ENCODE measurements around the gene NUF2. TPM values are rescaled to one million over a fixed set of nuclear protein-coding genes. Genes with fewer than 3 reads are reported as not detected.

Gene NUF2
- total RNA-seq, 1 donor from 2014 or later, result 1.2 TPM

DNA sequence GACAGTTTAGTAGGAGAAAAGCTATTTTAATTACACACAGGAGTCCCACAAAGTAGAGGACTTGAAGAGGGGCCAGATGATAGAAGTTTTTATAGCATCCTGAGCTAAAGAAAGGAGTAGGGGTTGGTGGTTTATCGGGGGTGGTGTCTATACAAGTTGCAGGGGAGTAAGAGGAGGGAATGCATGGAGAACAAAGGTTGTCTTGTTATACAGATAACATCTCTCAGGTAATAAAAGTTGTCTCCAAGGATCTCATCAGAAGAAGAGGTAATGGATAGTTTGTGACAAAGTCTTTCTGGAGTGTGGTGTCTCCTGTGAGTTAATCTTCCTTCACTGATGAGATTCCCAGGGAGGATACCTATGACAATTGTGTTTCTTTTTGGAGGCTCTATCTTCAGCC is 23.4 kb upstream of the NUF2 start:
- Mint-ChIP-seq H3K4me1 (no peaks in the 10 kb centered on the region), H3K27ac (no peak overlapping the region), H3K36me3 (ENCODE audit: low read depth) (peaks cover 27% of the 10 kb centered on the region), H3K4me3 (no peak overlapping the region), H3K27me3 (no peaks in the 10 kb centered on the region), H3K9me3 (no peaks in the 10 kb centered on the region)
- TF ChIP-seq, protein P1, sequence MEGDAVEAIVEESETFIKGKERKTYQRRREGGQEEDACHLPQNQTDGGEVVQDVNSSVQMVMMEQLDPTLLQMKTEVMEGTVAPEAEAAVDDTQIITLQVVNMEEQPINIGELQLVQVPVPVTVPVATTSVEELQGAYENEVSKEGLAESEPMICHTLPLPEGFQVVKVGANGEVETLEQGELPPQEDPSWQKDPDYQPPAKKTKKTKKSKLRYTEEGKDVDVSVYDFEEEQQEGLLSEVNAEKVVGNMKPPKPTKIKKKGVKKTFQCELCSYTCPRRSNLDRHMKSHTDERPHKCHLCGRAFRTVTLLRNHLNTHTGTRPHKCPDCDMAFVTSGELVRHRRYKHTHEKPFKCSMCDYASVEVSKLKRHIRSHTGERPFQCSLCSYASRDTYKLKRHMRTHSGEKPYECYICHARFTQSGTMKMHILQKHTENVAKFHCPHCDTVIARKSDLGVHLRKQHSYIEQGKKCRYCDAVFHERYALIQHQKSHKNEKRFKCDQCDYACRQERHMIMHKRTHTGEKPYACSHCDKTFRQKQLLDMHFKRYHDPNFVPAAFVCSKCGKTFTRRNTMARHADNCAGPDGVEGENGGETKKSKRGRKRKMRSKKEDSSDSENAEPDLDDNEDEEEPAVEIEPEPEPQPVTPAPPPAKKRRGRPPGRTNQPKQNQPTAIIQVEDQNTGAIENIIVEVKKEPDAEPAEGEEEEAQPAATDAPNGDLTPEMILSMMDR (IDR thresholded peaks at IDR 0.05), result no peak
- no peak for DNase-seq
- no peak for ATAC-seq (ENCODE audit: low read depth)
- ChIA-PET POLR2A (no interaction called here), CTCF (no interaction called here)
- intact Hi-C loops (cut with micrococcal nuclease), result no loop called here

DNA sequence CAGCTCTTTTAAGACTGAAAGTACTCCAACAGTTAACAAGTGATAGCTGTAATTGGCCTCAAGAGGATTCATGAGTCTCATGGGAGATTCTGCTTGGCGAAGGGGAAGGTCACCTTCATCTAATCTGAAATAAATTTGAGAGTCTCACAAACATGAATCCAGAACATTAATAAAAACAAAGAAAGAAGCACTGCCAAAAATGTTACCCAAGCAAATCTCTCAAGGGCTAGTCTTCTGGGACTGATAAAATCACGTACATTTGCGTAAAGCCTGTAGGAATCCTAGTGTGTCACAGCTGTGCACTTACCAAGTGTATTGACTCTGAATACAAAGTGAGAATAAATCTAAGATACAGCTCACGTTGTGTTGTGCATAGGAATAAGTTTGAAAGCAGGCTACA is 21.2 kb upstream of the NUF2 start:
- H3K4me1 Mint-ChIP-seq, result no peaks in the 10 kb centered on the region
- ChIA-PET CTCF (no interaction called here), POLR2A (no interaction called here)
- H3K4me3 Mint-ChIP-seq, result no peak overlapping the region
- DNase-seq, result no peak
- ATAC-seq (ENCODE audit: low read depth), result no peak
- intact Hi-C loops (cut with micrococcal nuclease), result no loop called here
- H3K27me3 Mint-ChIP-seq, result no peaks in the 10 kb centered on the region
- H3K9me3 Mint-ChIP-seq, result no peaks in the 10 kb centered on the region
- peaks cover 36% of the 10 kb centered on the region for H3K36me3 Mint-ChIP-seq (ENCODE audit: low read depth)
- TF ChIP-seq, protein P1 (IDR thresholded peaks at IDR 0.05), result no peak
- H3K27ac Mint-ChIP-seq, result no peak overlapping the region

DNA sequence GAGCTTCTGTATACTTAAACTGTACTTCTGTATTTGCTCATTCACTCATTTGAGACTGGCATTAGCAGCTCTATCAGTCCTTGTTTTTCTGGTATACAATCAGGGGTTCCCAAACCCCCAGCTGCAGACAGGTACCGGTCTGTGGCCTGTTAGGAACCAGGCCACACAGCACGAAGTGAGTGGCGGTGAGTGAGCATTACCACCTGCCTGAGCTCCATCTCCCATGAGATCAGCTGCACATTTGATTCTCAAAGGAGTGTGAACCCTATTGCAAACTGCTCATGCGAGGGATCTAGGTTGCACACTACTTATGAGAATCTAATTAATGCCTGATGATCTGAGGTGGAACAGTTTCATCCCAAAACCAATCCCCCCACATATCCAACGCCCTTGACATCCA is 18.2 kb upstream of the NUF2 start:
- intact Hi-C loops (cut with micrococcal nuclease), result no loop called here
- no peak overlapping the region for H3K27ac Mint-ChIP-seq
- H3K4me3 Mint-ChIP-seq, result no peak overlapping the region
- peaks cover 39% of the 10 kb centered on the region for H3K36me3 Mint-ChIP-seq (ENCODE audit: low read depth)
- TF ChIP-seq, protein P1 (IDR thresholded peaks at IDR 0.05), result no peak
- ChIA-PET CTCF (no interaction called here), POLR2A (no interaction called here)
- DNase-seq (no peak), ATAC-seq (ENCODE audit: low read depth) (no peak)
- H3K9me3 Mint-ChIP-seq, result no peaks in the 10 kb centered on the region
- H3K27me3 Mint-ChIP-seq, result no peaks in the 10 kb centered on the region
- H3K4me1 Mint-ChIP-seq, result no peaks in the 10 kb centered on the region

DNA sequence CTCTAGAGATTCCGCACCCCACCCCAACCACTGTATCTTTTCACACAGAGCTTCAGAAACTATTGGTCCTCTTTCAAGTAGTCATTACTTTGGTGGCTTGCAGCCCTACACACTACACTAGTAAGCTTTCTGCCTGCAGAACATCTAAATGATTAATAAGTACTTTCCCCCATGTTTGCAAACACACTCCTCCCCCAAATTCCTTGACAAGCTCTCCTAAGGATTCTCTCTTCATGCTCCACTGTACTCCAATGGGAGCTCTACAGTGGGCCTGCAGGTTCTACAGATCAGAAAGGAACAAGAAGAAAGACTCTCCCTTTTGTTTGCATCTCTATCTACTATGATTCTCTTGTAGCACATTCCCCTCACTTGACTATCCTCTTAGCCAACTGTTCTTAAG is 16.3 kb upstream of the NUF2 start:
- Mint-ChIP-seq H3K27ac (no peak overlapping the region), H3K9me3 (no peaks in the 10 kb centered on the region), H3K36me3 (ENCODE audit: low read depth) (peaks cover 31% of the 10 kb centered on the region), H3K27me3 (no peaks in the 10 kb centered on the region), H3K4me3 (no peak overlapping the region), H3K4me1 (no peaks in the 10 kb centered on the region)
- POLR2A ChIA-PET, result interaction anchor here (0.5 kb wide), 1 partner anchor 651 kb away, joined by 4 read pairs; no protein-coding TSS in a partner anchor
- CTCF ChIA-PET, result interaction anchor here (1.6 kb wide), 1 partner anchor 10 kb away, joined by 3 read pairs; no protein-coding TSS in a partner anchor
- TF ChIP-seq, protein P1 (IDR thresholded peaks at IDR 0.05), result no peak
- DNase-seq (no peak), ATAC-seq (ENCODE audit: low read depth) (no peak)
- intact Hi-C loops (cut with micrococcal nuclease), result no loop called here

DNA sequence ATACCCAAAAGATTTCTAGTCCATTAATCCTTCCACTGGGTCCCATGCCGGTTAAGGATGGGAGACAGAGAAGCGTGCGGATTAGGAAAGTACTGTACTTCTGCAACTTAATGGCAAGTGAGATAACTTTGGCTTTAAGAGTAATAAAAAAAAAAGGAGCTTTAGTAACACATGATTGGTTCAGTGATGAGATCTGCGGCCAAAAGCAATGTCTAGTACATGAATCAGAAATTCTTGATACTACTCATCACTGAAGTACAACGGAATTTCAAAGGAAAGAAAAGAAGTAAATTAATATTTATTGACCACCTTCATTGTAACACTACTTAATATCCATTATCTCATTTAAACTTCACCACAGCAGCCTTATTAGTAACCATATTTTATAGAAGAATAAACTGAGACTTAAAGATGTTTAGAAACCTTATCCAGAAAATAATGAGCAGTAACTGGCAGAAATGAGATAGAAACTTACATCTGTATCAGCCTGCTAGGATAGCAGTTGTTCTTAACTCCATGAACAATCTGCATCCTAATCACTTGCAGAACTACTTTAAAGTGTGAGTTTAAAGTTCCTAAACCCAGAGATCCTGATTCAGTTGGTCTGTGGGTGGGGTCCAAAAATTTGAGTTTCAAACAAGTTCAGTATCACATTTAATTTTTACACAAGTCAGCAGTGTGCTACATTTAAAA is 14.1 kb upstream of the NUF2 start:
- TF ChIP-seq, protein P1 (IDR thresholded peaks at IDR 0.05), result no peak
- H3K9me3 Mint-ChIP-seq, result no peaks in the 10 kb centered on the region
- no peak for ATAC-seq (ENCODE audit: low read depth)
- no peak for DNase-seq
- ChIA-PET CTCF (no interaction called here), POLR2A (no interaction called here)
- H3K27me3 Mint-ChIP-seq, result no peaks in the 10 kb centered on the region
- no peak overlapping the region for H3K4me3 Mint-ChIP-seq
- no peaks in the 10 kb centered on the region for H3K4me1 Mint-ChIP-seq
- intact Hi-C loops (cut with micrococcal nuclease), result no loop called here
- H3K27ac Mint-ChIP-seq, result no peak overlapping the region
- peaks cover 29% of the 10 kb centered on the region for H3K36me3 Mint-ChIP-seq (ENCODE audit: low read depth)

Data from activated B cell treated with CpG ODN at 0.5 μM for 24 hours (primary cell).